Spinal cord (tissue), 10 donors: ENCODE results near the gene NTRK3. TPM values are rescaled to one million over a fixed set of nuclear protein-coding genes. Genes with fewer than 3 reads are reported as not detected.

ENCODE experiments used
- DNase-seq, 6 donors: peaks; one replicate each; pipeline versions ENCODE4 v3.0.0 to v3.0.0-alpha.2; 2013 to 2015; ENCODE audit warnings: low spot score in 6 of 6, low read depth in 4 of 6
- H3K27ac ChIP-seq: one replicate; pipeline ENCODE4 v1.5.1; 2013; ENCODE audit warnings: low read depth, low read length, control low read depth
- H3K27me3 ChIP-seq: one replicate; pipeline ENCODE4 v1.6.1; 2013; ENCODE audit warnings: low read length; ENCODE audit not compliant: control insufficient read depth, insufficient read depth
- H3K36me3 ChIP-seq: one replicate; pipeline ENCODE4 v1.6.1; 2013; ENCODE audit warnings: low read length; ENCODE audit not compliant: control insufficient read depth, insufficient read depth
- H3K4me1 ChIP-seq: one replicate; pipeline ENCODE4 v1.6.1; 2013; ENCODE audit warnings: low read length; ENCODE audit not compliant: control insufficient read depth, insufficient read depth
- H3K4me3 ChIP-seq: one replicate; pipeline ENCODE4 v1.5.1; 2013; ENCODE audit warnings: low read depth, low read length, control low read depth
- H3K9me3 ChIP-seq: one replicate; pipeline ENCODE4 v1.6.1; 2013; ENCODE audit warnings: low read length; ENCODE audit not compliant: control insufficient read depth, insufficient read depth
- WGBS: methylation state at CpG from one replicate; pipeline ENCODE4 v1.1.5; 2013; ENCODE audit warnings: missing lambda C conversion rate; ENCODE audit not compliant: insufficient coverage; 5-methylcytosine and 5-hydroxymethylcytosine counted together
- polyA plus RNA-seq, 2 donors: library from polyadenylated mRNA; unstranded; fragments of 120-200 nt; gene quantifications; one replicate each; pipeline ENCODE4 v1.2.1, GENCODE V29; 2013; ENCODE audit not compliant: insufficient read length in 2 of 2
- total RNA-seq, 2 donors: library from RNA; depleted of rRNA in 1 of 2; stranded (reverse); fragments of 120-200 nt in 1 of 2; fragments of >200 nt in 1 of 2; gene quantifications; one replicate each; pipeline versions ENCODE4 v1.2.3 to v1.2.4, GENCODE V29; 2013 to 2014
- donor health status: healthy.

NTRK3 gene
- total and polyA plus RNA-seq, 4 donors, result 49.5 to 68.1 (median 60.9) TPM

DNA sequence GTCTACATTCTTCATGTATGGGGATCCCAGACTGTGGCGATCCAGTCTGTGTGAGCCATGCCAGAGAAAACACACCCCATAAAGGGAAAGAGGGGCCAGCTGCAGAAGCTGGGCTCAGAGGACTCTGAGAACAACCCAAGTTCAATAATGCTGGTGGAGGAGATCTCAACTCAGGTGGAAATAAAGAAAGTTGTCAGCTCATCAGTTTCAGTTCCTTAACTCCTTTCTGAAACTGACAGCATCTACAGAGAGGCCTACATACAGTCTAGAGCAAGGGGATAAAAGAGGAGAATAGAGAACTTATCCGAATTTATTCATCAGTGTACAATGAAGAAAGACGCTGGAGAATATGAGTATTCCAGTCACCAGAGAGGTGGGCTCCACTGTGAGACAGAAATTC, 77.0 kb downstream of the NTRK3 start:
- H3K27ac ChIP-seq, result no peak overlapping the region
- no peaks in the 10 kb centered on the region for H3K27me3 ChIP-seq
- WGBS, result no CpG with 5 or more reads among the region's 3 CpGs
- H3K36me3 ChIP-seq, result peaks cover 19% of the 10 kb centered on the region
- no peaks in the 10 kb centered on the region for H3K9me3 ChIP-seq
- no peak for DNase-seq
- H3K4me1 ChIP-seq, result no peaks in the 10 kb centered on the region
- H3K4me3 ChIP-seq, result no peak overlapping the region

- WGBS, result no CpG with 5 or more reads among the region's 5 CpGs
- Histone ChIP-seq H3K27me3 (no peaks in the 10 kb centered on the region), H3K9me3 (no peaks in the 10 kb centered on the region), H3K4me3 (no peak overlapping the region), H3K4me1 (no peaks in the 10 kb centered on the region), H3K27ac (no peak overlapping the region), H3K36me3 (peaks cover 14% of the 10 kb centered on the region)
- DNase-seq, result no peak
Observed at GRCh38 chr15:88178631-88179030, 77.9 kb downstream of the NTRK3 start.

DNA sequence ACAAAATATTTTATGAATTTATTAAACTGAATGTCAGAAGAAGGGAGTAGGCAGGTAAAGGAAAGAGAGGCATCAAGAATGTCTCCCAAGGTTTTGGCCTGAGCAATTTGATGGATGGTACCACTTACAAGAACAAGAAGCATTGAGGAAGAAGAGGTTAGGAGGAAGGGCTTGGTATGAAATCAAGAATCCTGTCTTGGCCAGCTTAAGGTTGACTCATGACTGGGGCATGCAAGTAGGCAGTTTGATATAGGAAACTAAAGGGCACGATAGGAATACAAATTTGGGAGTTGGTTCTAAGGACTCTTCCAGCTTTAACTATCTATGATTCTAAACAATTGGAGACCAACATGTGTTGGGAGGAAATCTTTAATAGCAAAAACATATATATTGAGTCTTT, 79.1 kb downstream of the NTRK3 start:
- peaks cover 4% of the 10 kb centered on the region for H3K36me3 ChIP-seq
- H3K27ac ChIP-seq, result no peak overlapping the region
- no peaks in the 10 kb centered on the region for H3K4me1 ChIP-seq
- no peak for DNase-seq
- WGBS, result no CpG with 5 or more reads among the region's 1 CpG
- H3K9me3 ChIP-seq, result no peaks in the 10 kb centered on the region
- H3K27me3 ChIP-seq, result no peaks in the 10 kb centered on the region
- no peak overlapping the region for H3K4me3 ChIP-seq

GRCh38 chr15:88174571-88174970, 82.0 kb downstream of the NTRK3 start:
- no peak for DNase-seq
- Histone ChIP-seq H3K9me3 (no peaks in the 10 kb centered on the region), H3K4me3 (no peak overlapping the region), H3K36me3 (no peaks in the 10 kb centered on the region), H3K27ac (no peak overlapping the region), H3K27me3 (no peaks in the 10 kb centered on the region), H3K4me1 (no peaks in the 10 kb centered on the region)
- 87% methylated on average over 3 of the region's 4 CpGs for WGBS

- Histone ChIP-seq H3K27ac (no peak overlapping the region), H3K4me1 (peaks cover 2% of the 10 kb centered on the region), H3K27me3 (no peaks in the 10 kb centered on the region), H3K36me3 (peaks cover 4% of the 10 kb centered on the region), H3K9me3 (no peaks in the 10 kb centered on the region), H3K4me3 (no peak overlapping the region)
- 71% methylated on average over 6 of the region's 9 CpGs for WGBS
- peak in 1 of 6 donors; percentile 20 for DNase-seq
Observed at GRCh38 chr15:88166082-88166993, 90.2 kb downstream of the NTRK3 start.

- Histone ChIP-seq H3K36me3 (peaks cover 11% of the 10 kb centered on the region), H3K9me3 (no peaks in the 10 kb centered on the region), H3K4me3 (no peak overlapping the region), H3K27ac (no peak overlapping the region), H3K27me3 (no peaks in the 10 kb centered on the region), H3K4me1 (peaks cover 9% of the 10 kb centered on the region)
- WGBS, result no CpG with 5 or more reads among the region's 2 CpGs
- DNase-seq, result no peak
Observed at GRCh38 chr15:88161636-88162035, 94.9 kb downstream of the NTRK3 start.

DNA sequence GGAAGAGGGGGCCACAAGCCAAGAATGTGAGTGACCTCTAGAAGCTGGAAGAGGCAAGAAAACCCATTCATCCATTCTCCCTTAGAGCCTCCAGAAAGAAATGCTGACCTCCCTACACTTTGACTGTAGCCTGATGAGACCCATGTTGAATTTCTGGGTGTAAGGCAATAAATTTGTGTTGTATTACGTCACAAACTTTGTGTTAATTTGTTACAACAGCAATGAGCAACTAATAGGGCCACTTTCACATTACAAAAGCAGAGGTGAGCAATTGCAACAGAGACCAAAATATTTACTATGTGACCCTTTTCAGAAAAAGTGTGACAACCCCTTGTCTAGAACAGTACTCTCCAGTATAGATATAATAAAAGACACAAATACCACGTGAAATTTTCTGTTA, 101.2 kb downstream of the NTRK3 start:
- Histone ChIP-seq H3K4me3 (no peak overlapping the region), H3K4me1 (peaks cover 9% of the 10 kb centered on the region), H3K27me3 (no peaks in the 10 kb centered on the region), H3K9me3 (no peaks in the 10 kb centered on the region), H3K27ac (no peak overlapping the region), H3K36me3 (peaks cover 11% of the 10 kb centered on the region)
- no peak for DNase-seq
- no CpG with 5 or more reads among the region's 2 CpGs for WGBS

GRCh38 chr15:88152672-88153071, 103.9 kb downstream of the NTRK3 start:
- H3K27ac ChIP-seq, result no peak overlapping the region
- no peaks in the 10 kb centered on the region for H3K27me3 ChIP-seq
- no peaks in the 10 kb centered on the region for H3K9me3 ChIP-seq
- DNase-seq, result no peak
- H3K4me3 ChIP-seq, result no peak overlapping the region
- 57% methylated on average over 3 of the region's 3 CpGs for WGBS
- no peaks in the 10 kb centered on the region for H3K4me1 ChIP-seq
- peaks cover 4% of the 10 kb centered on the region for H3K36me3 ChIP-seq

DNA sequence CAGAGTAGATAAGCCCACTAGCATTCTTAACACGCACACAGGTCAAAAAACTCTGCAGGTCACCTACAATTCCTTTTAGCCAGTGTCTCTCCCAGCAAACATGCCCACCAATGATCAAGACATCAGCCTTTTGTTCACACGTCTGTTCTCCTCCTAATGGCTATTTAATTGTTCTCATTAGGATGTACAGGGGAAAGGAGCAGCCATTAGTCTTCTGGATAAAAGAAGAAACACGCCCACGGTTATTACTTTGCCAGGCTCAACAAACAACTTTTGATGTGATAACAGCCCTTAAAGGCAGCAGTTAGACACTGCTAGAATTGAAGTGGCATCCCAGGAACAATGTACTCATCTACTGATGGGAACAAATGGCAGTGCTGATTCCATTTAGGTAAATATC, 108.8 kb downstream of the NTRK3 start:
- Histone ChIP-seq H3K9me3 (no peaks in the 10 kb centered on the region), H3K4me1 (no peaks in the 10 kb centered on the region), H3K27me3 (no peaks in the 10 kb centered on the region), H3K4me3 (no peak overlapping the region), H3K36me3 (peaks cover 3% of the 10 kb centered on the region), H3K27ac (no peak overlapping the region)
- peak in 1 of 6 donors; percentile 54 for DNase-seq
- 25% methylated on average over 2 of the region's 4 CpGs for WGBS
